Gastroesophageal sphincter (tissue), 4 donors: Measurements from ENCODE around the gene AKAP11. TPM values are rescaled to one million over a fixed set of nuclear protein-coding genes. Genes with fewer than 3 reads are reported as not detected.

Source experiments
- ATAC-seq: fragments of 150-250 bp; one replicate; pipeline ENCODE4 v1.9.1; 2016; ENCODE audit warnings: mild to moderate bottlenecking, moderate library complexity
- H3K27ac ChIP-seq, 4 donors: fragments of 200-600 bp; sonication (generic) in 3 of 4; 1 replicate in 3 of 4; 2 replicates in 1 of 4; pipeline ENCODE4 v1.5.1; 2016 to 2019
- H3K27me3 ChIP-seq: fragments of 200-600 bp; sonication (generic); one replicate; pipeline ENCODE4 v1.5.1; 2019
- H3K36me3 ChIP-seq, 2 donors: fragments of 200-600 bp; sonication (generic); one replicate each; pipeline ENCODE4 v1.5.1; 2019; ENCODE audit warnings: control low read depth in 1 of 2
- H3K4me1 ChIP-seq, 3 donors: fragments of 200-600 bp; sonication (generic); 1 replicate in 2 of 3; 2 replicates in 1 of 3; pipeline ENCODE4 v1.5.1; 2016 to 2019; ENCODE audit warnings: control low read depth in 2 of 3
- H3K4me3 ChIP-seq, 2 donors: fragments of 200-600 bp; sonication (generic); one replicate each; pipeline ENCODE4 v1.5.1; 2019; ENCODE audit warnings: mild to moderate bottlenecking in 1 of 2, moderate library complexity in 1 of 2
- H3K9me3 ChIP-seq, 3 donors: fragments of 200-600 bp; sonication (generic); one replicate each; pipeline ENCODE4 v1.5.1; 2017 to 2019; ENCODE audit warnings: control low read depth in 2 of 3
- EP300 ChIP-seq: sonication (generic); formaldehyde crosslinking; IDR thresholded peaks from one replicate; pipeline ENCODE4 v1.6.1; 2017; ENCODE audit warnings: antibody characterized with exemption, mild to moderate bottlenecking
- POLR2A ChIP-seq, 2 donors: fragments of 450-650 bp; IDR thresholded peaks; one replicate each; pipeline ENCODE4 v1.6.1; 2017; ENCODE audit warnings: antibody characterized with exemption in 2 of 2, mild to moderate bottlenecking in 2 of 2, moderate library complexity in 1 of 2
- POLR2AphosphoS5 ChIP-seq: sonication (generic); formaldehyde crosslinking; IDR thresholded peaks from one replicate; pipeline ENCODE4 v1.6.1; 2017; ENCODE audit warnings: antibody characterized with exemption
- WGBS, 2 donors: methylation state at CpG; one replicate each; pipeline ENCODE4 v1.1.5; 2018; ENCODE audit warnings: low coverage in 1 of 2; 5-methylcytosine and 5-hydroxymethylcytosine counted together
- total RNA-seq, 4 donors: library from RNA; depleted of rRNA; stranded (reverse); fragments of >200 nt; gene quantifications; one replicate each; pipeline ENCODE4 v1.1.0, GENCODE V29; 2016
- TF ChIP-seq, protein P1 (sequence below), 4 experiments: fragments of 200-600 bp in 2 of 4; fragments of 450-650 bp in 2 of 4; sonication (generic) in 1 of 4; IDR thresholded peaks; one replicate each; pipeline ENCODE4 v1.5.1; 2017 to 2019; ENCODE audit warnings: antibody characterized with exemption in 4 of 4, mild to moderate bottlenecking in 2 of 4, moderate library complexity in 2 of 4

The AKAP11 gene
- total RNA-seq, 4 donors from 2014 or later: 41.1 to 53.4 (median 45.3) TPM

DNA sequence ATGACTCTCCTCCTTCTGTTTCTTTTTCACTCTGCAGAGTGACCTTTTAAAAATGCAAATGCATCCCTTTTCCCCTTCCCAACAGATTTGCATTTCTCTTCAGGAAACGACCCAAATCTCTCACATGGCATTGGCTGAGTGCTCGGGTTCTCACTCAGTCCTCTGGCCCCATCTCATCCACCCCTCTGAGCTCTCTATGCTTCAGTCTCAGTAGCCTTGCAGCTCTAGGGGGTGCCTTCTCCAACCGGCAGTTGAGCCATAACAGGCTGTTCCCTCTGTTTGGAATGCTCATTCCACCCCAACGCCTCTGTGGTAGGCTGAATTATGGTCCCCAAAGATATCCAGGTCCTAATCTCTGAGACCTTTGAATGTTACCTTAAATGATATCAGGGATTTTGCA is 78.2 kb downstream of the AKAP11 start:
- H3K27ac ChIP-seq: no peak overlapping the region
- no peak for ATAC-seq
- no peak for TF ChIP-seq POLR2AphosphoS5
- no peak for TF ChIP-seq EP300
- TF ChIP-seq, protein P1, sequence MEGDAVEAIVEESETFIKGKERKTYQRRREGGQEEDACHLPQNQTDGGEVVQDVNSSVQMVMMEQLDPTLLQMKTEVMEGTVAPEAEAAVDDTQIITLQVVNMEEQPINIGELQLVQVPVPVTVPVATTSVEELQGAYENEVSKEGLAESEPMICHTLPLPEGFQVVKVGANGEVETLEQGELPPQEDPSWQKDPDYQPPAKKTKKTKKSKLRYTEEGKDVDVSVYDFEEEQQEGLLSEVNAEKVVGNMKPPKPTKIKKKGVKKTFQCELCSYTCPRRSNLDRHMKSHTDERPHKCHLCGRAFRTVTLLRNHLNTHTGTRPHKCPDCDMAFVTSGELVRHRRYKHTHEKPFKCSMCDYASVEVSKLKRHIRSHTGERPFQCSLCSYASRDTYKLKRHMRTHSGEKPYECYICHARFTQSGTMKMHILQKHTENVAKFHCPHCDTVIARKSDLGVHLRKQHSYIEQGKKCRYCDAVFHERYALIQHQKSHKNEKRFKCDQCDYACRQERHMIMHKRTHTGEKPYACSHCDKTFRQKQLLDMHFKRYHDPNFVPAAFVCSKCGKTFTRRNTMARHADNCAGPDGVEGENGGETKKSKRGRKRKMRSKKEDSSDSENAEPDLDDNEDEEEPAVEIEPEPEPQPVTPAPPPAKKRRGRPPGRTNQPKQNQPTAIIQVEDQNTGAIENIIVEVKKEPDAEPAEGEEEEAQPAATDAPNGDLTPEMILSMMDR (IDR thresholded peaks at IDR 0.05): no peak
- no peak for TF ChIP-seq POLR2A (IDR thresholded peaks at IDR 0.05)
- no peaks in the 10 kb centered on the region for H3K9me3 ChIP-seq
- no peaks in the 10 kb centered on the region for H3K27me3 ChIP-seq
- H3K4me3 ChIP-seq: no peak overlapping the region
- H3K36me3 ChIP-seq: no peaks in the 10 kb centered on the region
- 59 to 83% methylated on average over 1 to 3 of the region's 4 CpGs for WGBS, 2 donors
- H3K4me1 ChIP-seq: no peaks in the 10 kb centered on the region

DNA sequence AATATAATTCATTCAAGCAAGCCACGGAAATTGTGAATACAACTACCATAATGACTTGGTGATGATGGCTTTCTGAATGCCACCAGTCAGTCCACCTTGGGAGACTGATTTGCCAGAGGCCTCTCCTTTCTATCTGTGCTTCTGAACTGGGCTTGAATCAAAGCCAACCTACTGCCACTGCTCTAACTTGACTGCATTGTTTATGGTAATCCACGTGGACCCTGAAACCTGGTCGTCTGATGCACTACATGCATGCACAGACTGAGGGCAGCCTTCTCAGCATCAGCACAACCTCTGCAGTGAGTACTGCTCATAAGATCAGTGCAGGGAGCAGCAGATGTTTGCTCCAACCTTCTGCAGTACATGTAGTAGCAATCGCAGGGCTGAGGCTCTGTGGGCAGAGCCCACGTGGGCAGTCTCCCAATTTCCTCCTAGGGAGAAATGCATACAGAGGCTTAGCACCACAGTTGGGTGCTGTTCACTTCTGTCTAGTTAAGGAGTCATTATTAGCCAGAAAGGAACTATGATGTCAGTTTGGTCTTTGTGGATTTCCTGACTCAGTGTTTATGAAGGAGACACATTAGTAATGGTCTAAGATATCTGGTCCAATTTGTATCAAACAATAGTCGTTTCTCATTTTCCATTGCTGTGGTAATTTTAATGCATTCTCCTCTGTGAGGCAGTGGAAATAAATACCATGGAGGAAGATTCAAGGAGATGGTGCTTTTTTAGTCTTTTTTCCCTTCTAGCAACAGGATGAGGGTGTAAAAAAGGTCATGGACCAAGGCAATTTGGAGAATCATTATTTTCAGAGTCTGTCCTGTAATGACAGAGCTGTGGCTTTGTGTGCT is 82.5 kb downstream of the AKAP11 start:
- TF ChIP-seq, protein P1 (IDR thresholded peaks at IDR 0.05): no peak
- TF ChIP-seq POLR2AphosphoS5 (no peak), POLR2A (IDR thresholded peaks at IDR 0.05) (no peak), EP300 (no peak)
- 14 to 20% methylated on average over 3 to 4 of the region's 6 CpGs for WGBS, 2 donors
- no peaks in the 10 kb centered on the region for H3K4me1 ChIP-seq
- no peak for ATAC-seq
- no peaks in the 10 kb centered on the region for H3K9me3 ChIP-seq
- H3K4me3 ChIP-seq: no peak overlapping the region
- no peaks in the 10 kb centered on the region for H3K27me3 ChIP-seq
- H3K27ac ChIP-seq: no peak overlapping the region
- H3K36me3 ChIP-seq: no peaks in the 10 kb centered on the region

DNA sequence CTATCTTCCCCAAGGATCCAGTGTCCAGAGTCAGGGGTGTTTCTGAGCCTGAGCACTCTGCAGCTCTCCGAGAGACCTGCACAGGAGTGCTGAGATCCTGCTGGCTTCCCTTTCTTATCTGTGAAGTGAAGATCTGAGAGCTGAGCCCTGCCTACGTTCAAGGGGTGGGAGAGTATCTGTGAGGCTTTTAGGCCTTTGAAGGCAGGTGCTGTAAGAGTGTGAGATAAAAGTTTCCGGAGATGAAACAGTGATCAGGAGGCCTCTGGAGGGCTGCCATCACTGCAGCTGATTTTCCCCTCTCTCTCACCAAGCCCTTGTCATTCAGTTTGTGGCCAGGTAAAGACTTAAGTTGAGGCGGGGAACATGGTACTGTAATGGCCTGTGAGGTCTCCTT is 83.1 kb downstream of the AKAP11 start:
- TF ChIP-seq, protein P1 (IDR thresholded peaks at IDR 0.05): no peak
- no peak for TF ChIP-seq POLR2AphosphoS5
- no peak for TF ChIP-seq POLR2A (IDR thresholded peaks at IDR 0.05)

GRCh38 chr13:42355491-42356183 is 83.7 kb downstream of the AKAP11 start:
- H3K27ac ChIP-seq: no peak overlapping the region
- TF ChIP-seq, protein P1 (IDR thresholded peaks at IDR 0.05): no peak
- no peak for TF ChIP-seq POLR2A (IDR thresholded peaks at IDR 0.05)
- no peak for TF ChIP-seq POLR2AphosphoS5
- no peak for TF ChIP-seq EP300
- no peaks in the 10 kb centered on the region for H3K9me3 ChIP-seq
- H3K27me3 ChIP-seq: no peaks in the 10 kb centered on the region
- no peaks in the 10 kb centered on the region for H3K4me1 ChIP-seq
- no peaks in the 10 kb centered on the region for H3K36me3 ChIP-seq
- 89 to 100% methylated on average over 1 to 5 of the region's 6 CpGs for WGBS, 2 donors
- H3K4me3 ChIP-seq: no peak overlapping the region
- no peak for ATAC-seq

More for the DNA sequence above, 83.1 kb downstream of the AKAP11 start:
- no peaks in the 10 kb centered on the region for H3K36me3 ChIP-seq
- H3K4me1 ChIP-seq: no peaks in the 10 kb centered on the region
- no peaks in the 10 kb centered on the region for H3K27me3 ChIP-seq
- H3K4me3 ChIP-seq: no peak overlapping the region
- no peak overlapping the region for H3K27ac ChIP-seq
- WGBS, 2 donors: 80% methylated on average over 1 to 2 of the region's 4 CpGs
- H3K9me3 ChIP-seq: no peaks in the 10 kb centered on the region
- ATAC-seq: no peak
